ENCODE measurements around the gene MRPL34. TPM values are rescaled to one million over a fixed set of nuclear protein-coding genes. Genes with fewer than 3 reads are reported as not detected.

The MRPL34 gene
- total and polyA plus RNA-seq, 10 donors: 37.5 to 153 (median 74.7) TPM

- TF ChIP-seq POLR2AphosphoS5 (IDR thresholded peaks at IDR 0.05): peak; percentile 33 to 42 (median 34)
- TF ChIP-seq POLR2A (IDR thresholded peaks at IDR 0.05): no peak
- peak in 1 of 11 experiments; percentile 11 for TF ChIP-seq CTCF (IDR thresholded peaks at IDR 0.05 in 8 of 11, conservative IDR thresholded peaks at IDR 0.05 in 3 of 11)
- peaks cover 8 to 45% (median 29%) of the 10 kb centered on the region in 6 donors for H3K4me1 ChIP-seq
- H3K27me3 ChIP-seq (replicated peaks in 1 of 7): peaks cover 0 to 35% (median 21%) of the 10 kb centered on the region in 7 donors
- peak overlapping the region in 6 of 8 donors; percentile 16 to 81 (median 64) for H3K27ac ChIP-seq
- DNase-seq: peak; percentile 89
- intact Hi-C loops (cut with DNase I; ENCODE audit: low total_unique reads): no loop called here
- WGBS, 5 donors: 28 to 44% (median 31%) methylated on average over 24 to 64 of the region's 64 CpGs
- peak overlapping the region; percentile 45 to 76 (median 50) for H3K4me3 ChIP-seq
- peaks cover 0 to 15% (median 0%) of the 10 kb centered on the region in 6 donors for H3K36me3 ChIP-seq
- H3K9me3 ChIP-seq: no peaks in the 10 kb centered on the region
These were observed 22.2 kb downstream of the MRPL34 start for GRCh38 chr19:17327654-17328516.

GRCh38 chr19:17328517-17329365 lies 23.1 kb downstream of the MRPL34 start:
- DNase-seq: no peak
- H3K4me1 ChIP-seq: peaks cover 10 to 49% (median 35%) of the 10 kb centered on the region in 6 donors
- TF ChIP-seq POLR2AphosphoS5 (IDR thresholded peaks at IDR 0.05) (no peak), CTCF (IDR thresholded peaks at IDR 0.05 in 8 of 11, conservative IDR thresholded peaks at IDR 0.05 in 3 of 11) (no peak), POLR2A (IDR thresholded peaks at IDR 0.05) (no peak)
- H3K27me3 ChIP-seq (replicated peaks in 1 of 7): peaks cover 0 to 35% (median 21%) of the 10 kb centered on the region in 7 donors
- H3K4me3 ChIP-seq: peak overlapping the region; percentile 45 to 76 (median 50)
- H3K27ac ChIP-seq: peak overlapping the region in 6 of 8 donors; percentile 16 to 81 (median 64)
- no peaks in the 10 kb centered on the region for H3K9me3 ChIP-seq
- intact Hi-C loops (cut with DNase I; ENCODE audit: low total_unique reads): no loop called here
- 4 to 27% (median 8%) methylated on average over 25 to 94 of the region's 94 CpGs for WGBS, 5 donors
- peaks cover 0 to 13% (median 0%) of the 10 kb centered on the region in 6 donors for H3K36me3 ChIP-seq

GRCh38 chr19:17329366-17330261 lies 23.9 kb downstream of the MRPL34 start:
- Histone ChIP-seq H3K36me3 (peaks cover 0 to 13% (median 0%) of the 10 kb centered on the region in 6 donors), H3K27ac (peak overlapping the region in 1 of 8 donors; percentile 81), H3K9me3 (no peaks in the 10 kb centered on the region), H3K27me3 (replicated peaks in 1 of 7) (peaks cover 0 to 40% (median 21%) of the 10 kb centered on the region in 7 donors), H3K4me1 (peaks cover 14 to 49% (median 37%) of the 10 kb centered on the region in 6 donors), H3K4me3 (peak overlapping the region in 6 of 8 donors; percentile 49 to 76 (median 50))
- intact Hi-C loops (cut with DNase I; ENCODE audit: low total_unique reads): no loop called here
- TF ChIP-seq CTCF (IDR thresholded peaks at IDR 0.05 in 8 of 11, conservative IDR thresholded peaks at IDR 0.05 in 3 of 11) (no peak), POLR2AphosphoS5 (IDR thresholded peaks at IDR 0.05) (no peak), POLR2A (IDR thresholded peaks at IDR 0.05) (no peak)
- 61 to 75% (median 64%) methylated on average over 41 to 51 of the region's 51 CpGs for WGBS, 5 donors
- no peak for DNase-seq
